Left kidney (tissue), 2 donors: ENCODE measurements around the gene STK11IP. TPM values are rescaled to one million over a fixed set of nuclear protein-coding genes. Genes with fewer than 3 reads are reported as not detected.

Experiments used
- DNase-seq: peaks from one replicate; pipeline ENCODE4 v3.0.0-alpha.2; 2013
- polyA plus RNA-seq: library from polyadenylated mRNA; unstranded; fragments of 120-200 nt; gene quantifications from one replicate; pipeline ENCODE4 v1.2.1, GENCODE V29; 2013; ENCODE audit not compliant: insufficient read length

STK11IP gene
- polyA plus RNA-seq, 1 donor = 31.2 TPM

DNA sequence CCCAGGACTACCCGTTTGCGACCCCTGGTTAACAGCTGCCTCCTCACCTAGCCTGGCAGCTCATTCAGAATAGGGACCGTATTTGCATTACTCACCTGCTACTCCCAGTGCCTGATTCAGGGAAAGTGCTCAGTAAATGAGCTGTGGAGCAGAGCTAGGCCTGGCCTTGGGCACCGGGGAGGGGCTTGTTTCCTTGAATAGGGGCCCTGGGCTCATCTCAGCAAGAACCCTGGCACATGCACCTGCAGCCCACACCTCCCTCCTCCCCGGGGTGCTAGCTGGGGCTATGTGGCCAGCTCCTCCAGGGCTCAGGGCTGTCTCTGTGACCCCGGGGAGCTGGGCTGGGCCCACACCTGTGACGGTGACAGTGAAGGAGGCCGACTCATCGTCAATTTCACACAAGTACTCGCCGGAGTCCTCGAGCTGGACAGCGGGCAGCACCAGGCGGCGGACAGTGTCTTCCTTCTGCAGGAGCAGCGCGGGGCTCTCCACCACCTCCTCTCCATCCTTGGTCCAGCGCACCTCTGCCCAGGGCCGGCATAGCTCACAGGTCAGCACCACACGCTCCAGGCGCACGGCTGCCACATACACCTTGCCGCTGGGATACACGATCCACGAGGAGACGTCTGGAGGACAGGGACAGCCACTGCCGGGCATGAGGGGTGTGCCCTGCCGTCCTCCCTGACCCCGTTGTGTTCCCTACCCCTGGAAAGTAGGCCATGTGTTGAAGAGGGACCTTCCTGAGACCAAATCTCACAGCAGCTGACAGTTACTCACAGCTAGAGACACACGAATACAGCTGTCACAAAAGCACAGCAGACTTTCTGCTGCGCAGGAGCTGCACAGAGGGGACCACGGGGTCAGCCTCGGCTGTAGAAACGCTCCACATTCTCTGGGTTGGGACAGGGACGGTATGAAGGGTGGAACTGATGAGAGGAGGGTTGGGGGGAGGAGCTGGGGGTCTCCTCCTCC, 35.3 kb upstream of the STK11IP start:
- DNase-seq = no peak

DNA sequence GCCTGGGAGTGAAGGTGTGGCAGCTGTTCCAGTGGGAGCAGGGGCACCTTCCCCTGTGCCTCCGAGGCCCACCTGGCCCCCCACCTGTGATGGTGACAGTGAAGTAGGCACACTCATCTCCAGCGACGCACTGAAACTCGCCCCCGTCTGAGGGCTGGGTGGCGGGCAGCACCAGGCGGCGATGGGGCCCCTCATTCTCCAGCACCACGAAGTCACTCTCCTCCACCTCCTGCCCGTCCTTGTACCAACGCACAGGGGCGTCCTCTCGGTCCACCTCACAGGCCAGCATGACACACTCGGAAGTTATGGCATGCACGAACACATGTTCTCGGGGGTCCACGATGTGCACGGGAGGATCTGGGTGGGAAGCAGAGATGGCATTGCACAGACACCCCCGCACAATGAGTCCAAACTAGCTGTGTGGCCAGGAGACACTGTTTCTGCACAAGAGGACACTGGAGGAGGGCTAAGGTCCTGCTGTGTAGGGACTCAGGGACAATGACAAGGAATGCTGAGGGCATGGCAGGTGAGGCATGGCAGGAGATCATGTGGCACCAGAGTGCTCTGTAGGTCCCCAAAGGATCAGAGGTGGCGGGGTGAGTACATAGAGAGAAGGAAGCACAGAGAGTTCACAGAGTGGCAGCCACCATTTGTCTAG, 34.3 kb upstream of the STK11IP start:
- no peak for DNase-seq

GRCh38 chr2:219565130-219566080, 32.3 kb upstream of the STK11IP start:
- no peak for DNase-seq

DNA sequence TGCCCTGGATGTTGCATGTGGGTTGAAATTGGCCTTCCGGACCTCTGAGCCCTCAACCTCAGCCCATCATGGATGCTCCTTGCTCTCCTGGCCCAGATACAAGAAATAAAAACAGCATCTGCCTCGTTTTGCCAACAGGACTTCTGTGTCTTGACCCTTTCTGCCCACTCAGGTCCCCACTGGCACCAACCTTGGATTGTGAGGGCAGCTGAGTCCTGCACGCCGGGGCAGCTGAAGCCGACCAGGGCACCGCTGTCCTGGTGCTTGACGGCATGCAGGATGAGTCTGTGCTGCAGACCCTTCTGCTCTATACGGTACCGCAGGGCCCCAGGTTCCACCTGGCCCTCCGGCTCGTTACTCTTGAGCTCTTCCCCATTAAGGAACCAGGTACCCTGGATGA, 31.0 kb upstream of the STK11IP start:
- DNase-seq = no peak

- no peak for DNase-seq
Observed at GRCh38 chr2:219567131-219567530, 30.5 kb upstream of the STK11IP start.

GRCh38 chr2:219567791-219568361, 29.8 kb upstream of the STK11IP start:
- DNase-seq = no peak

GRCh38 chr2:219569041-219569440, 28.6 kb upstream of the STK11IP start:
- no peak for DNase-seq

DNA sequence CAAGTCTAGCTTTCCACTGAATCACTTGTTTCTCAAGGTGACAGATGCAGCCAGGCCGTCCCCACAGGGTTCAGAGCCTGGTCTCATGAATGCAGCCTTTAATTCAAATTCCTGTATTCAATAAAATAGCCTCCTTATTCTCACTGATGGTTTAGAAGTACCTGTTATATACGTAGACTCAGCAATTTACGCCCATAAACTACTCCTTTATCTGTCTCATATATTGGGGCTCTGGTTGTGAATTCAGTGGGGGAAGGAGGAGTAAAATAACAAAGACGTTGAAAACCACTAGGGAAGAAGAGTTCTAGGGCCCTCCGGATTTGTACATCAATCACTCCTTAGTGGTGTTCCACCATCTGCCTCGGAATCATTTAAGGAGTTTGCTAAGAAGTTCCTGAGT, 28.0 kb upstream of the STK11IP start:
- DNase-seq = no peak

GRCh38 chr2:219570194-219570923, 27.3 kb upstream of the STK11IP start:
- no peak for DNase-seq

DNA sequence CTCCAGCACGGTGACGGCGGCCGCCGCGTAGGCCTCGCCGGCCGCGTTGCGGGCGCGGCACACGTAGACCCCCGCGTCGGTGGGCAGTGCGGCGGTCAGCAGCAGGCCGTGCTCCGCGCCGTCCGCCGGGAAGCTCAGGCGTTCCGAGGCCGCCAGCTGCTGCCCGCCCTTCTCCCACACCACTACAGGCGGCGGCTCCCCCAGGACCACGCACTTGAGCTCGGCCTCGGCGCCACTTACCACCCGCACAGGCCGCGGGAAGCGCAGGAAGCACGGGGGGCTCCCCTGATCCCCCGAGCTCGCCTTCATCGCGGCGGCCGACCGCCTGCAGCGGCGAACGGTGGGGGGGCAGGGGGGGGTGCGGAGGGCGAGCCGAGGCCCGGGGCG, 26.7 kb upstream of the STK11IP start:
- no peak for DNase-seq

- DNase-seq = peak; percentile 83
Observed at GRCh38 chr2:219571311-219572236, 26.1 kb upstream of the STK11IP start, which contains the start of gene OBSL1. Gene OBSL1, minus strand, starts transcription at chr2:219571539. Its CDS starts 307 bp downstream, at chr2:219571232.

- no peak for DNase-seq
Observed at GRCh38 chr2:219572237-219573001, 25.2 kb upstream of the STK11IP start, which contains the start of gene INHA. Gene INHA, plus strand, starts transcription at chr2:219572310. Its CDS starts 65 bp downstream, at chr2:219572375.

- no peak for DNase-seq
Observed at GRCh38 chr2:219573166-219573565, 24.5 kb upstream of the STK11IP start.

- DNase-seq = no peak
Observed at GRCh38 chr2:219574484-219575311, 23.0 kb upstream of the STK11IP start.

- DNase-seq = no peak
Observed at GRCh38 chr2:219575566-219576504, 21.8 kb upstream of the STK11IP start.

DNA sequence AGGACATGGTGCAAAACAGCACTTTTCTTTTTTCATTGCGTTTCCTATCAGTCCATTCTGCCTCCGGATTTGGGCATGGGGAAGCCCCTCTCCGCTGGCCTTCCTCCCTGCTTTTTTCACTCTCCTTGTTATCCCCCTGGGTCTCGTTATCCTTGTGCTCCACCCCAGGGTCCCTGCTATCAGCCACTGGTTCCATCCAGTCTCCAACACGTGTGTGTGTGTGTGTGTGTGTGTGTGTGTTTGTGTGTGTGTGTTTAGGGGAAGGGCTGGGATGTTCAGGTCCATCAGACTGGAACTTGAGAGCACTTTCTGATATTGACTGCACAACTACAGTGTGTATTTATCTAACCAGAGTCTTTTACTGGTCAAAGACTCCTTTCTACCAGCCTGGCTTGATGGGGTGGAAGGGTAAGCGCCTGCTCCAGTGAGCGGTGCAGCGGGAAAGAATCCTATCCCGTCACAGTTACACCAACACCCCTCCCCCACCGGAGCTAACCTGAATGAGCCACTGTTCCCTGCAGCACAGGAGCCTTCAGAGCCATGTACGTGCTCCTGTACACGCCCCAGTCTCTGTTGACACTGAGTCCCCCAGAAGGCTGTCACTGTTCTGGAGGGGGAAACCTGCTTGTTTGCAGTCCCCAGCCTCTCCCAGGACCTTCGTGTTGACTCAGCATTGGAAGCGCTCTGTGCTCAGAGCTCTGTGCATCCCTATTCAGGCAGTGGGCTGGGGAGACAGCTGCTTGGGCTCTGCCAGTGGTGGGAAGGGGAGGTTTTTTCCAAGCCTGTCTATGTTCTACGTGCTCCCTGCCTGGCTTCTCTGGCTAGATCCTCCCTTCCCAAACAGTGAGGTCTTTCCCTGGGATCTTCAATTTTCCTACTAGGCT, 20.9 kb upstream of the STK11IP start:
- DNase-seq = peak; percentile 74
